Posterior cingulate gyrus (tissue), 11 donors: ENCODE measurements around the gene OBSCN.

Experiments
- DNase-seq, 10 donors: peaks; one replicate each; pipeline versions ENCODE4 v3.0.0 to v3.0.0-alpha.2; 2020 to 2021; ENCODE audit warnings: mixed read lengths in 3 of 10
- intact Hi-C: fragments of 100-400 bp; cut with DNase I; formaldehyde crosslinking; loops from one replicate; pipeline ENCODE4 v1.15.1; 2023

The OBSCN gene

GRCh38 chr1:228358039-228358763 lies 150.4 kb downstream of the OBSCN start:
- DNase-seq, result no peak
- intact Hi-C loops, result no loop called here

GRCh38 chr1:228358764-228359612 lies 151.1 kb downstream of the OBSCN start:
- peak in 2 of 10 donors; percentile 64 to 70 for DNase-seq
- intact Hi-C loops, result no loop called here

GRCh38 chr1:228359613-228360532 lies 152.0 kb downstream of the OBSCN start:
- intact Hi-C loops, result no loop called here
- DNase-seq, result peak in 3 of 10 donors; percentile 7 to 73 (median 65)

GRCh38 chr1:228360533-228361313 lies 152.9 kb downstream of the OBSCN start:
- intact Hi-C loops, result no loop called here
- peak in 5 of 10 donors; percentile 1 to 78 (median 45) for DNase-seq

- intact Hi-C loops, result no loop called here
- peak in 4 of 10 donors; percentile 16 to 80 (median 70) for DNase-seq
Measured at GRCh38 chr1:228361314-228362140, 153.7 kb downstream of the OBSCN start.

- intact Hi-C loops, result no loop called here
- DNase-seq, result peak in 4 of 10 donors; percentile 17 to 66 (median 42)
Measured at GRCh38 chr1:228362141-228362883, 154.5 kb downstream of the OBSCN start.

- intact Hi-C loops, result no loop called here
- peak in 2 of 10 donors; percentile 16 to 20 for DNase-seq
Measured at GRCh38 chr1:228362884-228363450, 155.1 kb downstream of the OBSCN start.

- intact Hi-C loops, result no loop called here
- DNase-seq, result peak in 3 of 10 donors; percentile 8 to 83 (median 68)
Measured at GRCh38 chr1:228363686-228364067, 155.8 kb downstream of the OBSCN start.

- intact Hi-C loops, result no loop called here
- peak in 4 of 10 donors; percentile 4 to 78 (median 59) for DNase-seq
Measured at GRCh38 chr1:228364068-228364705, 156.3 kb downstream of the OBSCN start.

- intact Hi-C loops, result no loop called here
- DNase-seq, result peak in 4 of 10 donors; percentile 7 to 79 (median 54)
Measured at GRCh38 chr1:228364706-228365213, 156.9 kb downstream of the OBSCN start.

- peak in 4 of 10 donors; percentile 4 to 69 (median 63) for DNase-seq
- intact Hi-C loops, result no loop called here
Measured at GRCh38 chr1:228365271-228366061, 157.6 kb downstream of the OBSCN start.

GRCh38 chr1:228366062-228366865 lies 158.4 kb downstream of the OBSCN start:
- intact Hi-C loops, result no loop called here
- DNase-seq, result peak in 5 of 10 donors; percentile 1 to 72 (median 54)

- peak in 5 of 10 donors; percentile 3 to 74 (median 49) for DNase-seq
- intact Hi-C loops, result no loop called here
Measured at GRCh38 chr1:228366866-228367741, 159.3 kb downstream of the OBSCN start.
